NCI-H1105 (cell line): Measurements from ENCODE around the gene CNGB1.
"Not testable (repeated sequence)": the region's sequence is repeated elsewhere in the genome, so short reads cannot be mapped to it uniquely, and the experiment has no call there.

Experiments
- DNase-seq: peaks from one replicate; lab custom pipeline; 2025; lab: John Stamatoyannopoulos, UW

CNGB1 gene

DNA sequence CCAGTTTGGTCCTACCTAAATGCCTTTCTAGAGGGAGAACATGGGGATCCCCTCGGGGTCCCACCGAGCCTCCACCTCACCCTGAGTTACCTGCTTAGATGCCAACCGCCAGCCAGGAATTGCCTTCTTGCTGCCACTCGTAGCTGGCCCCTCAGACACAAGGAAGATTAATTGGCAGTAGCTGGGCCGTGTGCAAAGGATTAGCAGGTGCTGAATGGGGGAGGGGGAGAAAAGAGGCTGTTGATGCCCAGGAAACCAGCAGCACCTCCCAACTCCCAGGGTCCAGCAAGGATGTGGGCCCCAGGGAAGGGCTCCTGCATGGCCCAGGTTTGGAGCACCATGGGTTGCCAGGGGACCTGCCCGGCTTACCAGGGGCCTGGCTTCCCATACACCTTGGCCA lies at the start of gene CNGB1:
Gene CNGB1 (minus strand): TSS at position 159 of the 400 bp plus-strand sequence. CDS start 3,842 bp downstream, outside the sequence.
- DNase-seq: no peak

DNA sequence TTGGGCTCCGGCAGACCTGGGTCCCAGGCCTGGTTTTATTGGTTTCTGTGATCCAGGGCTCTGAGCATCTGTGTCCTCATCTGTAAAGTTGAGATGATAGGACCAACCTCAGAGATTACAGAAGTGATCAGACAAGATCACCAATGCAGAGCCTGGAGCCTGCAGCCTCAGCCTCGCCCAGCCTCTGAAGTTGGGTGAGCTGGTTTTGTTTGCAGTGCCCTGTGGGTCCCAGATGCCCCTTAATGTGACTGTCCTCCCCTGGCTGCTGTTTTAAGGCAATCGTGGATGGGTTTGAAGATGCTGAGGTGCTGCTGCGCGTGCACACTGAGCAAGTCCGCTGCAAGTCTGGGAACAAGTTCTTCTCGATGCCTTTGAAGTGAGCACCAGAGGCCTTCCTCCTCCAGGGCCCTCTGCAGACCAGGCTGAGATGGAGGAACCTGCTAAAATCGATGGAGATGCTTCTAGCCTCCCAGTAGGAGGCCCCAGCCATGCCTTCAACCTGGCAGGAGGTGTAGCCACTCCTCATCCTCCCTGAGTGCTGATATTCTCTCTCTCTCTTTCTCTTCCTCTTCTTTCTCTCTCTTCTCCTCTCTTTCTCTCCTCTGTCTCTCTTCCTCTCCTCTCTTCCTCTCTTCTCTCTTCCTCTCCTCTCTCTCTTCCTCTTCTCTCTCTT lies 49.1 kb upstream of the CNGB1 start:
- DNase-seq: no peak

DNA sequence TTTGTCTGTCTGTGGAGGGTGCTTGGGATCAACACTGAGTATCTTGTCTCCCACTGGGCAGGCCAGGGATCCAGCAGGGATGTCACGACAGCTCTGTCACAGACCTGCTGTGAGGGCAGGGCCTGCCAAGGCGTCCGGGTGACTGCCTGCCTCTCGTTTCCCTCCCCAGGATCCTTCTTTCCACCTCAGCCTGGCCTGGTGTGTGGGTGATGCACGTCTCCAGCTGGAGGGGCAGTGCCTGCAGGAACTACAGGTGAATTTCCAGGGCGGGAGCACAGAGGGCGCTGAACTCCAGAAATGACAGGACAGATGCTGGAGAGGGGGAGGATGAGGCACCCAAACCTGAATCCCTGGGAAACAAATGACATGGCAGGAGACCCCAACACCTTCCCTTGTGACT lies 47.9 kb upstream of the CNGB1 start:
- no peak for DNase-seq

DNA sequence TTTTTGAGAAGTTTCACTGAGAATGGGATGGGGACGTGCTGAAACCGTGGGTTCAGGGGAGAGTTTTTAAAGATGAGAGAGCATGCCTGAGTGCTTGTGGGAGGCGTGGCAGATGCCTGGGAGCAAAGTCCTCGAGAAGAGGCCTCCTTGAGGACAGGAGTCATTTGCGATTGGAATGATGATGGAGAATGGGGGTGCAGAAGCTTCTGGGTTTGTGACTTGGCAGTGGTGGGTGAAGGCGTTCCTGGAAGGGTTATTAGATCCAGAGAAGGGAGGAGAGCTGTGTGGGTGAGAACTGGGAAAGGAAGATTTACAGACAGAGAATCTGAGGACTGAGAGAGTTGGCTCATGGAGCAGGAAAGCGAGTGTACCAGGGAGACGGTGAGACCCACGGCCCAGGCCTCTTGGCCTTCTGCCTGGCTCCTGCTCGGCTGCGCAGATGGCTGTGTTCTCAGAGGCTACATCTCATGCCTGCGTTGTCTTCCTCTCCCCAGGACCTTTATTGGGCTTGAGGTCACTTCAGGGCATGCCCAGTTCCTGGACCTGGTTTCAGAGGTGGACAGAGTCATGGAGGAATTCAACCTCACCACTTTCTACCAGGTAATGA lies 46.0 kb upstream of the CNGB1 start:
- no peak for DNase-seq

DNA sequence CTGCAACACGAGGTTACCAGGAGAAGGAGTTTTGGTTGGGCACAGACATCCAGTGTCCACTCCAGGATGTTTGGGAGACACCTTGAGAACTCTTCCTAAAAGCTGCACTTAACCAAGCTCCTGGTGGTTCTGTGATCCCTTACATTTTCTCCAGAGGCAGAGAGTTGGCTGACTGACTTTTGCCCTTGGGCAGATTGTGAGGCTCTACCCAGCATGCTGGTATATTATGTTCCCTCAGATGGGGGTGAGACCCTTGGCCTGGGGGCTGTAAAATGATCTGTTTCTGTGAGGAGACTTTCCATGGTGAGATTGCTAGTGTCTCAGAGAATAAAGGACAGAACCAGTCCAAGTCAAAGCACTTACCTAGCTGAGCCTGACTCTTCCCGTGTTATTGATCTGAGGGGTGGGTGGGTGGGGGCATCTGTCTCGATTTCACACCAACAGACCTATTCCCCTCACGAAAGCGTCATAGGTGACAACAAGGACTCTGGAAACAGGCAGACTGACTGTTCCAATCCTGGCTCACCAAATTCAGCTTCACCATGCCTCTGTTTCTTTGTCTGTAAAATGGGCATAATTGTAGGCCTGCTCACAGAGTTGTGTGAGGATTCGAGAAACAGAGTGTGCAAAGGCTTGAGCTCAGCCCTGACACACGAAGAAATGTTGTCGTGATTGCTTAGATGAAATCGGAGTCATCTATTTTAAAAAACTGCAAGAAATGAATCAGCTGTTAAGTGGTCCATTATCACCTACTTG lies 42.5 kb upstream of the CNGB1 start:
- no peak for DNase-seq

DNA sequence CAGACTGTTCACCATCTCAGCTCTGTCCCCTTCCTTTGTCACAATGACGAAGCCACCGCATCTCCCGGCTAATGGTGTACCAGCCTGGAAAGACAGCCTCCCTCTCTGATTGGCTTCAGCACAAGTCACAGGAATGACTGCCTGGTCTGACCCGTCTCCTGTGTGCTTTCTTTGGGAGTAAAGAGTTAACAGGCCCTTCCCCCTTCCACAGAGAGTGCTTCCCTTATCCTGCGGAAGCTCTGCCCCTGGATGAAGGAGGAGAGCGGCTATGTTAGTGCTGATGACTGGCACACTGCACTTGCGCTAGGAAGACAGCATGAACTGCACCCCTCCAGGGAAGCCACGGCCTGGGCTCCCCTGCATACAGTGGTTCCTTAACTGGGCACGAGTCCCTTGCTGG lies 41.6 kb upstream of the CNGB1 start:
- no peak for DNase-seq

DNA sequence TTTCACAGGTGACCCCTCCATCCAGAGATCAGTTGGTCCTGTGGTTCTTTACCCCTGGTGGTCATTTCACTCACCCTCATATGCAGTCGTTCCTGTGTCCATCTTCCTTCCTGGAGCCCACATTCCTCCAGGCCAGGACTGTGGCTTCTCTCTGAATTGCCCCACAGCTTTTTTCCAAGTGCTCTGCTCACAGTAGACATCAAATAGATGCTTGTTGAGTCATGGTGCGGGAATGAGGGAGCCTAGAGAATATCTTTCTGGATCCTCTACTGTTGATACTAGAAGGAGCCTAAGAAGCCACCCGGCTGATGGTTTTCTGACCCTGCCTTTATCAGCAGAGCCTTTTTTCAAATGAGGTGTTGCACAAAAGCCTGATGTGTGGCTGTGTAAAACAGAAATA lies 40.7 kb upstream of the CNGB1 start:
- DNase-seq: no peak

DNA sequence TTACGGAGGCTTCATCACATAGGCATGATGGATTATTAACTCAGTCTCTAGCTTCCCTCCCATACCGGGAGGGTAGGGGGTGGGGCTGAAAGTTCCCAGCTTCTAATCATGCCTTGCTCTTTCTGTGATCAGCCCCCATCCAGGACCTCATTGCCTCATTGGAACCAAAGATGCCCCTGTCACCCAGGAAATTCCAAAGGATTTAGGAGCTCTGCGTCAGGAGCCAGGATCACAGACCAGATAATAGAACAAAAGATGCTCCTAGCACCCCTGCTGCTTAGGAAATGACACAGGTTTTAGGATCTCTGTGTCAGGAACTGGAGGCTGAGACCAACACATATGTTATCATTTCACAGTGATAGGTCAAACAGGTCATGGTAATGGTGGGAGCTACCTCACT lies 40.0 kb upstream of the CNGB1 start:
- no peak for DNase-seq

DNA sequence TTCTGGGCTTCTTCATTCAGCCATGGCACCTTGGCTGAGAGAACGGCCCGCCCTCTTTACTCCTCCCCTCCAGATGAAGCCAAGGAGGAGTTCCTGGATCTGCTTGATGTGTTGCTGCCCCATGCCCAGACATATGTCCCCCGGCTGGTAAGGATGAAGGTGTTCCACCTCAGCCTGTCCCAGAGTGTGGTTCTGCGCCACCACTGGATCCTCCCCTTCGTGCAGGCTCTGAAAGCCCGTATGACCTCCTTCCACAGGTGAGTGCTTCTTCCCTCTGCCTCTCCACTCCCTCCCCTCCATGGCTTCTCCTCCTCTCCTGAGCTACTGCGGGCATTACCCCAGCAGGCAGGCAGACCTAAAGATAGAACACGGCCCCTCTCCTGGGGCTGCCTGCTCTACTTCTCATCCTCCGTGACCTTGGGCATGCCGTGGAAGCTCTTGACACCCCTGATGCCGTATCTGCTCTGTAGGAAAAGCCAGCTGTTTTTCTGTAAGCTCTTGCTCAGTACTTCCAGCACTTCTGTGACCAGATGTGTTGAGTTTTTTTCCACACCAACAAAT lies 39.0 kb upstream of the CNGB1 start:
- no peak for DNase-seq

DNA sequence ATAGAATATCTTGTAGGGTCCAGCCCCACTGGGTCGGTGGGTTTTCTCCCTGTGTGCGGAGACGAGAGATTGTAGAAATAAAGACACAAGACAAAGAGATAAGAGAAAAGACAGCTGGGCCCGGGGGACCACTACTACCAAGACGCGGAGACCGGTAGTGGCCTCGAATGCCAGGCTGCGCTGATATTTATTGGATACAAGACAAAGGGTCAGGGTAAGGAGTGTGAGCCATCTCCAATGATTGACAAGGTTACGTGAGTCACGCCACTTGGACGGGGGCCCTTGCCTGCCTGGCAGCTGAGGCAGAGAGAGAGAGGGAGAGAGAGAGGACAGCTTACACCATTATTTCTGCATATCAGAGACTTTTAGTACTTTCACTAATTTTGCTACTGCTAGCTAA lies 33.8 kb upstream of the CNGB1 start:
- DNase-seq: not testable (repeated sequence)

DNA sequence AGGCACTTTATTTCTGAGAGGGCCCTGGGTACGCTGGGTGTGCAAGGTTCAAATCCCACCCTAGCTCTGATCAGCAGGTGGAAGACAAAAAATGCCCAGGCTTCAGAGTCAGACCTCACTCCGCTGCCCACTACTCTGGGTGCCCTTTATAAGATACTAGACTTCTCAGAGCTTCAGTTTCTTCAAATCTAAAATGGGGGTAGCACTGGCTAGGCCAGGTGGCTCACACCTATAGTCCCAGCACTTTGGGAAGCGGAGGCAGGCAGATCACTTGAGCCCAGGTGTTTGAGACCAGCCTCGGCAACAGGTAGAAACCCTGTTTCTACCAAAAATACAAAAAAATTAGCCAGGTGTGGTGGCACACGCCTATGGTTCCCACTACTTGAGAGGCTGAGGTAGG lies 32.0 kb upstream of the CNGB1 start:
- no peak for DNase-seq

DNA sequence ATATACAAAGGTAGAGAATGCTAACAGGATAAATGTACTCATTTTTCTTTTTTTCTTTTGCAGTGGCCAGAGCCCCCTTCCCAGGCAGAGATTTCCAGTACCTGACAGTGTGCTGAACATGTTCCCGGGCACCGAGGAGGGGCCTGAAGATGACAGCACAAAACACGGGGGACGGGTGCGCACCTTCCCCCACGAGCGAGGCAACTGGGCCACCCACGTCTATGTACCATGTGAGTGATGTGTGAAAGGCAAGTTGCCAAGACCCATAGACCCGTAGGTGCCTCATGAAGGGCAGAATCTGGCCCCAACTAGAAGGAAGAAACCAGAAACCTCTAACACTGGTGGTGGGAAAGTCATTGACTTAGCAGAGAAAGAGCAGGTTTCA lies 31.5 kb upstream of the CNGB1 start:
- no peak for DNase-seq

DNA sequence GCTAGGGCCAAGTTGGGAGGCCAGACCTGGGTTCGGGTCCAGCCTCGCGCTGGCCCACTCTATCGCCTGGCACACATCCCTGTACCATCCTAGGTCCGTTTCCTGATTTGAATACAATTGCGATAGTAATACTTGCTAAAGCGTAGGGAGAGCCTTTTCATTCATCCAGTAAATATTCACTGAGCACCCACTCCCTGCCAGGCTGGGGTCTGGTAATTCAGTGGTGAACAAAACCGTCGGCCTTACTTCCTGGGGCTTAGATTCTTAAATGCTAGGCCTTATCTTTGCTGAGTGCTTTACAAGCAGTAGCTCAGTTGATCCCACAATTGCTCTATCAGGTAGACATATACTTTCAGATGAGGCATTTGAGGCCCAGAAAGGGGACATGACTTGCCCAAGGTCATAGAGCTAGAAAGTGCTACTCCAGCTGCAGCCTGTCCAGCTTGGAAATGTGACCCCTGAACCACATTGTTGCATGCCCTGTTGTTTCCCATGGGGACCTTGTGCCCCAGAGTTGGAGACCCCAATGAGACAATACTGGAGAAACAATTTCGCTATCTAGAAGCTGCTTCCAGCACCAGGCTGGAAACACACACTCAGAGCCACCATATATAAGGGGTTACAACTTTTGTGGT lies 31.0 kb upstream of the CNGB1 start:
- no peak for DNase-seq

DNA sequence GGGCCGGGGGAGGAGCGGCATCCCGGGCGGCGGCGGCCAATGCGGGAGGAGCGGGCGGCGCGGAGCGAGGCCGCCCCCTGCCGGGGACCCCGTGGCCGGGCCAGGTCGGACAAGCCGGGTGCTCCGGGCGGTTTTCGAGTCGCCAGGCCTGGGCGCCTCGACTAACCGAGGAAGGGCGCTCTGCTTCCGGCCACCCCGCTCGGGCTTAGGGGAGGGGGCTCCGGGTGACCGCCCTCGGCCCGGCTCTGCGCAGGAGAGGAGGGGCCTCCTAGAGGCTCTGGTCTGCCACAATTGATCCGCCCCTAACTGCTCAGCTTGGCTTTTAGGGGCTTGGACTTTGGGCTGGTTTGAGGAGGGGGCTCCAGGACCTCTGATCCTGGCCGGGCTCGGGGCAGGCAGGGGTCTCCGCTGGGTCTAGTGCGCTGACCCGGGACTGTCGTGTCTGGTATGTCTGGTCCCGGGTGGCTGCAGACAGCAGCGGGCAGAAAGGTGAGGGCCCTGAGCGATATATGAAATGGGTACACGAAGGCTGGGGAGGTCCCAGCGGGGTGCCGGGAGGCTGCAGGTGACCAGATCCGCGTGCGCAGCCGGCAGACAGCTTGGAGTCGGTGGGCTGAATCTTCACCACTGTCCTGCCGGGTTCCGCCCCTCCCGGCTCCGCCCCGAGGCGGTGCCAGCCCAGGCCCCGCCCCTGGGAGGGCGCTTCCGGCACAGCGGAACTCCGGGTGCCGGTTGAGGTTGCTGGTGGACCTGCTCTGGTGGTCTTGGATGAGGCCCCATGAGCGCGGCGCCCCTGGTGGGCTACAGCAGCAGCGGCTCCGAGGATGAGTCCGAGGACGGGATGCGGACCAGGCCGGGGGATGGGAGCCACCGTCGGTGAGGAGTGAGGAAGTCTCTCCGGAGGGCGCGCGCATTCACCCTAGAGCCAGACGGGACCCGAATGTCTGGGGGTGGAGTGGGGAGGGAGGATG lies 30.1 kb upstream of the CNGB1 start, which contains the start of gene USB1:
Gene USB1 (plus strand): TSS at position 702 of the 971 bp plus-strand sequence. CDS start 77 bp downstream, at position 779.
- DNase-seq: peak; percentile 50

DNA sequence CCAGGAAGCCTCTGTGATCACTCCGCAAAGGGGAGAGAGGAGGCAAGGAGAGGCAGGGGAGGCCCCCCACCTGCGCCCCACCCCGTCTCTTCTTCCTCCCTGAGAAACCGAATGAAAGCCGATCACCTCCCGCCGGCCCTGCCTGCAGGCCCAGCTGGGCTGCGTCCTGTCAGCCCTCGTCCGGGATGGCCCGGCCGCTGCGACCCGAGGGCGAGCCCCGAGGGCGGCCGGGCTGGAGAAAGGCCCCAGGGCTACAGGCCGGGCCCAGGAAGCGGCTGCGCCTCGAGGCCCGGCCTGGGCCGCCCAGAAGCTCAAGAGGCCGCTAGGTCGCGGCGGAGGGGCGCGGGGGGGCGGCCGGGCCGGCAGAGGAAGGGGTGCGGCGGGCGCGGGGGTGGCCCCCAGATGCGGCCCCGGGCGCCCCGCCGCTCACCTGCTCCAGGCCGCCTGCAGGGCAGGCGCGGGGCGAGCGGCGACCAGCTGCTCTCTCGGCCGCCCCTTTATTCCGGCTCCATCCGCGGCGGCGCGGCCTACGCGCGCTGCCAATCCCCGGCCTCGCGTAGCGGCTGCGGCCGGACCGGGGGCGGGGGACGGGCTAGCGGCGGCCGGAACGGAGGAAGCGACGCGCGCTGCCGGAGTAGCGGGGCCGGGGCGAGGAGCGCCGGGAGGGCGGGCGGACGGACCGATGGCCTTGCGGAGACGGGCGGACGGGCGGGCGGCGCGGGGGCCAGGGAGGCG lies 29.2 kb upstream of the CNGB1 start, which contains the start of gene ZNF319:
Gene ZNF319 (minus strand): TSS at position 702 of the 735 bp plus-strand sequence. CDS start 2,407 bp downstream, outside the sequence.
- DNase-seq: no peak

DNA sequence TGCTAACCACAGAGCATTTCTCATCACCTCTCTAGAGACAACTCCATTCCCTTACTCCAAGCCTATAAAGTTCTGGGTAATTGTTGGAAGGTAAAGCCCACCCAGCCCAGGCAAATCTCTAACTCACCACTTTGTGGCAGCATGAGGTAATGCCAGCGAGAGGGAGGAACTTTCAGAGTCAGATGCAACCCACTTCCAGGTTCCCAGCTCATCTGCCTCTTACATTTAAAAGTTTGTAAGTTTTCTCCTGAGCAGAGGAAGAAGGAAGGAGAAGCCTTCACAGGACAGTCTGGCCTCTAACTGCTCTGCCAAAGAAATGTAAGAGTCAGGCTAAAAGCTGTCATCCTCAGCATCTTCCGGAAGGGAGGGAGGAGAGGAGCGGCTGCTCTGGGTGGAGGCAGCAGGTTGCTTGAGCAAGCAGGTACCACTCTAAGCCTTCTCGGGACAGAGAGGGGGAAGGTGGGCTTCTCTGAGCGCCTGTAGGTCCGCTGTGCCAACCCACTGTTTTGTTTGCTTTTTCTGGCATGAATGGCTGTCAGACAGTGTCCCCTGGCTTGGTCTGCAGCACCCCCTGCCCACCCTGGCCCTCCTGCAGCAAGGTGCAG lies 28.5 kb upstream of the CNGB1 start:
- DNase-seq: no peak

DNA sequence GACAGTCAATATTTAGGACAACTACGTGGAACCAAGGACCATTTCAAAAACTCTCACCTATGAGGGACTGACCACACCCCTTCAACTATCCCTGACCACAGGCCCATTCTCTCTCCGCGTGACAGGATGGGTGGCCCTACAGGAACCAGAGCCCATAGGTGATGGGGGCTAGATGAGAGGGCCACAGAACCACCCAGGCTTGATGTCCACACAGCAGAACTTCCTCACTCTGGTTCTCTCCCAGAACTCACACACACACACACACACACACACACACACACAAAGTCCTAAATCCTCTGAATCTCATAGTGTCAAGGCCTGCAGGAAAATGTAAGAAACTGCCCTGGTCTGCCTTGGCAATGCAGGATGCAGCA lies 28.1 kb upstream of the CNGB1 start:
- no peak for DNase-seq

DNA sequence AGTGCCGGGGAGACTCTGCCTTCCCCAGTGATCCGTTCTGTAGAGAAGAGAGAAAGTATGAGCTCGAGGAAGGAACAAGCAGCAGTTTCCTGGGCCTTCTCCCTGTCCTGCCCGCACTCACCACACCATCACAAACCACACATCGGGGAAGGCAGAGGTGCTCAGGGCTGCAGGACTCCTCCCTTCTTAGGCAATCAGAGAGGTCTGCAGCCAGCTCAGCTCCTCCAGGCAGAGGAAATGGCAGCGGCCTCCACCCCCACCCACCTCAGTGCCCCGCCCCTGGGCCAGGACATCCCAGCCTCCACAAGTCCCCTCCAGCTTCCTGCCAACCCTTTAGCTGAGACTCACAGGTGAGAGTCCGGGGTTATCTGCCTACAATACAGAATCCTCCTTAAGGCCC lies 27.6 kb upstream of the CNGB1 start:
- DNase-seq: no peak

DNA sequence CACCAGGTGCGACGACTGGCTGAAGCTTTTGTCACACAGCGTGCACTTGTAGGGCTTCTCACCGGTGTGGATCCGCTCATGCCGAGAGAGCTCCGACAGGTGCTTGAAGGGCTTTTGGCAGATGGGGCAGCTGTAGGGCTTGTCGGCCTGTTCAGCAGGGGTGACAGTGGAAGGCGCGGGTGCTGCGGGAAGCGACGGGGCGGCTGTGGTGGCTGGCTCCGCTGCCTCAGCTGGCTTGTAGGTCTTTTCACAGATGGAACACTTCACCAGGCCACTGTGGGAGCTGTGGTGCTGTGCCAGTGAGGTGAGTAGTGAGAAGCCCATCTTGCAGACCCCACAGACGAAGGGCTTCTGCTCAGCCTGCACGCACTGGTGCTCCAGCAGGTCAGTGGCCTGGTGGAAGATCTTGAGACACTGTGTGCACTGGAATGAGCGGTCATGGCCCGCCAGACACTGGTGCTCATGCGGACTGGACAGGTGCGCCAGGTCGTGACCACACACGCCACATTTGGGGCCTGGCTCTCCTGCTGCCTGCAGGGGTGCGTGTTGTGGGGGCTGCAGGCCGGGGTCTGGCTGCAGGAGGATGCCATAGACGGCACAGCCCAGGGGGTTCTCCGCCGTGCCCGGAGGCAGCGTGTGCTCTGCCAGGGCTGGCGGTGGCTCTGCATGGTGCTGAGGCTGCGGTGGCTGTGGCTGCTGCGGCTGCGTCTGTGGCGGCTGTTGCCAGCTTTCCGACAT lies 26.8 kb upstream of the CNGB1 start:
- no peak for DNase-seq
